HEK293 (cell line): ENCODE results near the gene EFCAB12.

Experiments used
- CTCF ChIP-seq: fragments of 450-650 bp; formaldehyde crosslinking; IDR thresholded peaks from 2 replicates; pipeline ENCODE4 v1.5.1; 2016; ENCODE audit warnings: missing biosample characterization, missing genetic modification characterization
- GLI2 ChIP-seq: fragments of 450-650 bp; formaldehyde crosslinking; IDR thresholded peaks from 2 replicates; pipeline ENCODE4; 2017; ENCODE audit warnings: missing biosample characterization, missing genetic modification characterization, low read depth, borderline replicate concordance
- KLF10 ChIP-seq: fragments of 450-650 bp; IDR thresholded peaks from 2 replicates; pipeline ENCODE4 v1.5.1; 2018; ENCODE audit warnings: missing biosample characterization, mild to moderate bottlenecking, missing genetic modification characterization
- PRDM1 ChIP-seq: fragments of 450-650 bp; formaldehyde crosslinking; IDR thresholded peaks from 2 replicates; pipeline ENCODE4; 2016; ENCODE audit warnings: missing biosample characterization, missing genetic modification characterization
- ZNF114 ChIP-seq: fragments of 450-650 bp; formaldehyde crosslinking; IDR thresholded peaks from 2 replicates; pipeline ENCODE4 v1.5.0; 2017; ENCODE audit warnings: missing biosample characterization, missing genetic modification characterization
- ZNF311 ChIP-seq: fragments of 450-650 bp; formaldehyde crosslinking; IDR thresholded peaks from 2 replicates; pipeline ENCODE4 v1.5.1; 2017; ENCODE audit warnings: missing biosample characterization, missing genetic modification characterization, borderline replicate concordance
- ZNF514 ChIP-seq: fragments of 450-650 bp; formaldehyde crosslinking; IDR thresholded peaks from 2 replicates; pipeline ENCODE4 v1.5.1; 2016; ENCODE audit warnings: missing biosample characterization, missing genetic modification characterization
- ZNF791 ChIP-seq: fragments of 450-650 bp; formaldehyde crosslinking; IDR thresholded peaks from 2 replicates; pipeline ENCODE4 v1.5.1; 2016; ENCODE audit warnings: missing biosample characterization, missing genetic modification characterization

GRCh38 chr3:129386984-129387383 lies 41.5 kb downstream of the EFCAB12 start:
- TF ChIP-seq GLI2 (tag by site-specific recombination), result no peak
- no peak for TF ChIP-seq PRDM1 (tag by site-specific recombination)
- TF ChIP-seq ZNF791 (tag by site-specific recombination), result no peak
- no peak for TF ChIP-seq CTCF (tag by site-specific recombination)
- no peak for TF ChIP-seq KLF10 (tag by site-specific recombination)
- TF ChIP-seq ZNF311, result no peak
- no peak for TF ChIP-seq ZNF114 (tag by site-specific recombination)
- no peak for TF ChIP-seq ZNF514 (tag by site-specific recombination)
